Tibial nerve (tissue), 3 donors: Measurements from ENCODE around the gene KRTAP1-5.
"Not testable (repeated sequence)": the region's sequence is repeated elsewhere in the genome, so short reads cannot be mapped to it uniquely, and the experiment has no call there.

Experiments
- CTCF ChIP-seq, 5 experiments: fragments of 200-600 bp in 3 of 5; fragments of 450-650 bp in 2 of 5; sonication (generic) in 3 of 5; IDR thresholded peaks; one replicate each; pipeline ENCODE4 v1.5.1; 2016 to 2019; ENCODE audit warnings: antibody characterized with exemption in 5 of 5, mild to moderate bottlenecking in 3 of 5, moderate library complexity in 2 of 5
- POLR2A ChIP-seq, 2 donors: fragments of 450-650 bp; IDR thresholded peaks; one replicate each; pipeline ENCODE4 v1.6.1; 2017; ENCODE audit warnings: antibody characterized with exemption in 2 of 2, mild to moderate bottlenecking in 2 of 2, moderate library complexity in 2 of 2

- not testable (repeated sequence) for TF ChIP-seq CTCF, POLR2A (IDR thresholded peaks at IDR 0.05)
Observed at GRCh38 chr17:41054556-41054955, 27.5 kb upstream of the KRTAP1-5 start.
